ENCODE data around the gene KRTAP5-8.
"Not testable (repeated sequence)": the region's sequence is repeated elsewhere in the genome, so short reads cannot be mapped to it uniquely, and the experiment has no call there.

Gene KRTAP5-8

DNA sequence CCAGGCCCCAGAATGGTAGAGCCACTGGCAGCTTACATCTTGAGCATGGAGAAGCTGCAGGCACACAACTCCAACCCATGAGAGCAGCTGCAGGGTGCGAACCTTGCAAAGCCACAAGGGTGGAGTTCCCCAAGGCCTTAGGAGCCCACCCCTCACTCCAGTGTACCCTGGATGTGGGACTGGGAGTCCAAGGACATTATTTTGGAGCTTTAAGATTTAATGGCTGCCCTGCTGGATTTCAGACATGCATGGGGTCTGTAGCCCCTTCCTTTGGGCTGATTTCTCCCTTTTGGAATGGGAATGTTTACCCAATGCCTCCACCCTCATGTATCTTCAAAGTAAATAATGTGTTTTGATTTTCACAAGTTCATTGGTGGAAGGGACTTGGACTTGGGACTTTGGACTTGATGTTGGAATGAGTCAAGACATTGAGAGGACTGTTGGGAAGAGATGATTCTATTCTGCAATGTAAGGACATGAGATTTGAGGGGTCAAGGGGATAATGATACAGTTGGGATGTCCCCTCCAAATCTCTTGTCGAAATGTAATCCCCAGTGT is 11.8 kb upstream of the KRTAP5-8 start:
- no peak overlapping the region for H3K4me3 ChIP-seq (ENCODE audit: low read depth, low read length)
- DNase-seq (ENCODE audit: low read depth, low spot score), result no peak
- POLR2A ChIA-PET, result no interaction called here
- TF ChIP-seq, protein P1, sequence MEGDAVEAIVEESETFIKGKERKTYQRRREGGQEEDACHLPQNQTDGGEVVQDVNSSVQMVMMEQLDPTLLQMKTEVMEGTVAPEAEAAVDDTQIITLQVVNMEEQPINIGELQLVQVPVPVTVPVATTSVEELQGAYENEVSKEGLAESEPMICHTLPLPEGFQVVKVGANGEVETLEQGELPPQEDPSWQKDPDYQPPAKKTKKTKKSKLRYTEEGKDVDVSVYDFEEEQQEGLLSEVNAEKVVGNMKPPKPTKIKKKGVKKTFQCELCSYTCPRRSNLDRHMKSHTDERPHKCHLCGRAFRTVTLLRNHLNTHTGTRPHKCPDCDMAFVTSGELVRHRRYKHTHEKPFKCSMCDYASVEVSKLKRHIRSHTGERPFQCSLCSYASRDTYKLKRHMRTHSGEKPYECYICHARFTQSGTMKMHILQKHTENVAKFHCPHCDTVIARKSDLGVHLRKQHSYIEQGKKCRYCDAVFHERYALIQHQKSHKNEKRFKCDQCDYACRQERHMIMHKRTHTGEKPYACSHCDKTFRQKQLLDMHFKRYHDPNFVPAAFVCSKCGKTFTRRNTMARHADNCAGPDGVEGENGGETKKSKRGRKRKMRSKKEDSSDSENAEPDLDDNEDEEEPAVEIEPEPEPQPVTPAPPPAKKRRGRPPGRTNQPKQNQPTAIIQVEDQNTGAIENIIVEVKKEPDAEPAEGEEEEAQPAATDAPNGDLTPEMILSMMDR (IDR thresholded peaks at IDR 0.05; ENCODE audit: insufficient read depth, low read length, missing control alignments), result no peak
- CTCF ChIA-PET, result no interaction called here

DNA sequence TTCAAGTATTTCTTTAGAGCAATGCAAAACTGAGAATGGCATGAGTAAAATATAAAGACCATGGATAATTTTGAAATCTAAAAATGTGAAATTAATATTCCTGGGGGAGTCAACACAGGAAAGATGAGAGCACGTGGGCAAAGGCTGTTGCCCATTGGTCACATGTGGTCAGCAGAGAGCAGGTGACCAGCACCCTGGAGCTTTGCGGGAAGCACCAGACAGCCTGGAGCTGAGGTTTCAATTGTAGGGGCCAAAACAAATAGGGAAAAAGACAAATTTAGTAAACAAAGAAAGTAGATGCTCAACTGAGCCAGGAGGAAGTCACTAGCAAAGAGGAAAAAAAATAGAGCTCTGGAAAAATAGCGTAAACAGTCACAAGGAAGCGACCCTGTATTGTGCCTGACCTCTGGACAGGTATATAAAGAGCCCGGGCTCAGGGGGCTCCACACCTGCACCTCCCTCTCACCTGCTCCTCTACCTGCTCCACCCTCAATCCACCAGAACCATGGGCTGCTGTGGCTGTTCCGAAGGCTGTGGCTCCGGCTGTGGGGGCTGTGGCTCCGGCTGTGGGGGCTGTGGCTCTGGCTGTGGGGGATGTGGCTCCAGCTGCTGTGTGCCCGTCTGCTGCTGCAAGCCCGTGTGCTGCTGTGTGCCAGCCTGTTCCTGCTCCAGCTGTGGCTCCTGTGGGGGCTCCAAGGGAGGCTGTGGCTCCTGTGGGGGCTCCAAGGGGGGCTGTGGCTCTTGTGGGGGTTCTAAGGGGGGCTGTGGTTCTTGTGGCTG is 10.8 kb upstream of the KRTAP5-8 start, which contains the start of gene KRTAP5-7:
Gene KRTAP5-7, plus strand, starts transcription at position 472 of the 780 bp plus-strand sequence. Its CDS starts 34 bp downstream, at position 506.
- POLR2A ChIA-PET; DNase-seq (ENCODE audit: low read depth, low spot score); H3K4me3 ChIP-seq (ENCODE audit: low read depth, low read length); CTCF ChIA-PET: not testable (repeated sequence)

DNA sequence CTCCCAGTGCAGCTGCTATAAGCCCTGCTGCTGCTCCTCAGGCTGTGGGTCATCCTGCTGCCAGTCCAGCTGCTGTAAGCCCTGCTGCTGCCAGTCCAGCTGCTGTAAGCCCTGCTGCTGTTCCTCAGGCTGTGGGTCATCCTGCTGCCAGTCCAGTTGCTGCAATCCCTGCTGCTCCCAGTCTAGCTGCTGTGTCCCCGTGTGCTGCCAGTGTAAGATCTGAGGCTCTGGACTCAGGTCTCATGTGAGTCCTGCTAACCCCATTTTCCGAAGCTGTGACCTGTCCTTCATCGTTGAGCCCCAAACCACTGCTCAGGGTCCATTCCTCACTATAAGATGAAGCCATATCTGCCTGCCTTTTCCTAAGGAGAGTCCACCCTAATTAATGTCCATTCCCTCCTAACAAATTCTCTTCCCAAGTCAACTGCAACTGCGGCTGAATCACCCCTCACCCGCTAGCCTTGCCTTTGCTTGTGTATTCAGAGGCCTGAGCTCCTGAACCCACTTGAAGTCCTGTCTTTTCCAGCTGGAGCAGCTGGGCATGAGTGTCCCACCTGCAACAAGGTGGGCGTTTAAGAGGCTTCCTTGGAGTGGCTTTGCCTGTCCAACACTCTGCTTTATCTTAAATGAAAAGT is 10.1 kb upstream of the KRTAP5-8 start:
- ChIA-PET POLR2A (no interaction called here), CTCF (no interaction called here)
- H3K4me3 ChIP-seq (ENCODE audit: low read depth, low read length), result no peak overlapping the region
- DNase-seq (ENCODE audit: low read depth, low spot score), result no peak
- TF ChIP-seq, protein P1 (IDR thresholded peaks at IDR 0.05; ENCODE audit: insufficient read depth, low read length, missing control alignments), result no peak

DNA sequence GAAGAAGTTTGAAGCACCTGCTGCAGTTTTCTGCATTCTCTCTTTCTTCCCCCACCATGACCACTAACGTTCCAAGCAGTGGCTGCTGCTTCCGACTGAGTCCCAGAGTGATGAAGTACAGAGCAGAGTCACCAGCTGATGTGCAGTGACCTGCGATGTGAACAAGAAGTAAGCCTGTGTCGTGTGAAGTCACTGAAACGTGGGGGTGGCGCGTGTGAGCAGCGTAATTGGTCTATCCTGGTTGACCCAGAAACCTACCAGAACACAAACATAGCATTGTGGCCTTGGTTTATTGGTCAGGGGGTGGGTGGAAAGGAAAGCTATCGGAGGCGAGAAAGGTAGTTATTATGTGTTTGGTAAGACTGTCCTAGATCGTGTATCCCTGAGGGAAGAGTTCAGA is 7.2 kb upstream of the KRTAP5-8 start:
- DNase-seq (ENCODE audit: low read depth, low spot score), result no peak
- TF ChIP-seq, protein P1 (IDR thresholded peaks at IDR 0.05; ENCODE audit: insufficient read depth, low read length, missing control alignments), result no peak
- ChIA-PET POLR2A (no interaction called here), CTCF (no interaction called here)
- no peak overlapping the region for H3K4me3 ChIP-seq (ENCODE audit: low read depth, low read length)

DNA sequence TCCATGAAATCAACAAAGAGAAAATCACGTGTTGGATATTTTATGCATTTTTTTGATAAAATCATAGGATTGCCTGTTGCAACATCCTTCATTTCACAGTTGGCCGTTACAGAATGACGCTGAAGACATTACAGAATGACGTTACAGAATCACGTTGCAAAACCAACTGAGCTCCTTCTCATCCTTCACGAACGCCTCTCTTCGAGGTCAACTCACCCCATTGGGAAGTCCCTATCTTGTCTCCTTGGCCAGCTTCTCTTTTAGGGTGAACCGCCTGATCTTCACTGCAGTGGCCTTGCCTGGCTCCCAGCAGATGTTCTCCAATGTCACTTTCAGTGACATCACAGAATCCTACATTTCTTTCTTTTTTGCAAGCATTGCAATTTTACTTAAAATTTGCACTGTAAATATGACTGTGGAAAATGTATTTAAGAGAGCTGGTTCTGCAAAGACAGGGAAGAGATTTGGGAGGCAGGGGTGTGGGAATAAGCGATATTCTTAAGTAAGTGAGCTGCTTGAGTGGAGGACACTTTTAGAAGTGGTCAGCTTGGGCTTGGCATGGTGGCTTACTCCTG is 5.7 kb upstream of the KRTAP5-8 start:
- no peak for DNase-seq (ENCODE audit: low read depth, low spot score)
- ChIA-PET CTCF (interaction anchor here (0.6 kb wide), 1 partner anchor 48 kb away, joined by 3 read pairs; no protein-coding TSS in a partner anchor), POLR2A (no interaction called here)
- no peak overlapping the region for H3K4me3 ChIP-seq (ENCODE audit: low read depth, low read length)
- TF ChIP-seq, protein P1 (IDR thresholded peaks at IDR 0.05; ENCODE audit: insufficient read depth, low read length, missing control alignments), result no peak

DNA sequence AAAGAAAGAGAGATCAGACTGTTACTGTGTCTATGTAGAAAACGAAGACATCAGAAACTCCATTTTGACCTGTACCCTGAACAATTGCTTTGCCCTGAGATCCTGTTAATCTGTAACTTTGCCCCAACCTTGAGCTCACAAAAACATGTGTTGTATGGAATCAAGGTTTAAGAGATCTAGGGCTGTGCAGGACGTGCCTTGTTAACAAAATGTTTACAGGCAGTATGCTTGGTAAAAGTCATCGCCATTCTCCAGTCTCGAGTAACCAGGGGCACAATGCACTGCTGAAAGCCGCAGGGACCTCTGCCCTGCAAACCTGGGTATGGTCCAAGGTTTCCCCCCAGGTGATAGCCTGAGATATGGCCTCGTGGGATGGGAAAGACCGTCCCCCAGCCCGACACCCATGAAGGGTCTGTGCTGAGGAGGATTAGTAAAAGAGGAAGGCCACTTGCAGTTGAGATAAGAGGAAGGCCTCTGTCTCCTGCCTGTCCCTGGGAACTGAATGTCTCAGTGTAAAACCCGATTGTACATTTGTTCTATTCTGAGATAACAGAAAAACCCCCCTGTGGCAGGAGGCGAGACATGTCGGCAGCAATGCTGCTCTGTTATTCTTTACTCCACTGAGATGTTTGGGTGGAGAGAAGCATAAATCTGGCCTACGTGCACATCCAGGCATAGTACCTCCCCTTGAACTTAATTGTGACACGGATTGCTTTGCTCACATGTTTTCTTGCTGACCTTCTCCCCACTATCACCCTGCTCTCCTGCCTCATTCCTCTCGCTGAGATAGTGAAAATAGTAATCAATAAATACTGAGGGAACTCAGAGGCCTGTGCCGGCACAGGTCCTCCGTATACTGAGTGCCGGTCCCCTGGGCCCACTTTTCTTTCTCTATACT is 2.9 kb upstream of the KRTAP5-8 start:
- DNase-seq (ENCODE audit: low read depth, low spot score); CTCF ChIA-PET; H3K4me3 ChIP-seq (ENCODE audit: low read depth, low read length); POLR2A ChIA-PET: not testable (repeated sequence)
